Natural killer cell (primary cell): ENCODE measurements around the gene ZXDC. TPM values are rescaled to one million over a fixed set of nuclear protein-coding genes. Genes with fewer than 3 reads are reported as not detected.

Experiments used
- ATAC-seq, 3 donors: fragments of 150-1000 bp in 2 of 3; fragments of 200-7000 bp in 1 of 3; cut with Tn5 transposase; 1 replicate in 1 of 3; 2 replicates in 2 of 3; pipeline ENCODE4 v1.10.0; 2021; ENCODE audit warnings: mild to moderate bottlenecking in 2 of 3, moderate library complexity in 2 of 3
- DNase-seq, 2 donors: peaks; one replicate each; pipeline versions ENCODE4 v3.0.0 to v3.0.0-alpha.2; 2013 to 2021; ENCODE audit warnings: mixed read lengths in 1 of 2
- H3K27ac ChIP-seq: one replicate; pipeline ENCODE4 v1.5.1; 2013; ENCODE audit warnings: mild to moderate bottlenecking, low read length
- H3K27me3 ChIP-seq: one replicate; pipeline ENCODE4 v1.6.1; 2013; ENCODE audit warnings: low read length; ENCODE audit not compliant: control insufficient read depth, insufficient read depth
- H3K36me3 ChIP-seq: one replicate; pipeline ENCODE4 v1.6.1; 2013; ENCODE audit warnings: low read length; ENCODE audit not compliant: control insufficient read depth, insufficient read depth
- H3K4me1 ChIP-seq: one replicate; pipeline ENCODE4 v1.6.1; 2013; ENCODE audit warnings: low read length; ENCODE audit not compliant: control insufficient read depth, insufficient read depth
- H3K4me3 ChIP-seq: one replicate; pipeline ENCODE4 v1.5.1; 2013; ENCODE audit warnings: low read length
- H3K9me3 ChIP-seq: one replicate; pipeline ENCODE4 v1.6.1; 2013; ENCODE audit warnings: low read length; ENCODE audit not compliant: control insufficient read depth, insufficient read depth
- H3K27ac Mint-ChIP-seq, 2 donors: one replicate each; pipeline ENCODE4 v1.8.0; 2022; ENCODE audit warnings: mild to moderate bottlenecking in 2 of 2, mixed read lengths in 2 of 2, moderate library complexity in 1 of 2
- H3K27me3 Mint-ChIP-seq, 2 donors: one replicate each; pipeline ENCODE4 v1.8.0; 2022; ENCODE audit warnings: low read depth in 2 of 2, mixed read lengths in 2 of 2
- H3K36me3 Mint-ChIP-seq: one replicate; pipeline ENCODE4 v1.8.0; 2022; ENCODE audit warnings: mixed read lengths
- H3K4me1 Mint-ChIP-seq, 2 donors: one replicate each; pipeline ENCODE4 v1.8.0; 2022; ENCODE audit warnings: mixed read lengths in 2 of 2
- H3K4me3 Mint-ChIP-seq: one replicate; pipeline ENCODE4 v1.8.0; 2022; ENCODE audit warnings: mild to moderate bottlenecking, moderate library complexity, mixed read lengths
- H3K9me3 Mint-ChIP-seq, 2 donors: one replicate each; pipeline ENCODE4 v1.8.0; 2022; ENCODE audit warnings: mixed read lengths in 2 of 2
- WGBS: methylation state at CpG from one replicate; pipeline ENCODE4 v1.1.7; 2013; ENCODE audit warnings: missing lambda C conversion rate; ENCODE audit not compliant: insufficient coverage; 5-methylcytosine and 5-hydroxymethylcytosine counted together
- intact Hi-C: fragments of 100-400 bp; cut with micrococcal nuclease; formaldehyde crosslinking; loops from one replicate; pipeline ENCODE4 v1.14.2; 2022
- total RNA-seq, 4 donors: library from RNA; stranded (reverse); fragments of 120-200 nt in 1 of 4; gene quantifications; one replicate each; pipeline versions ENCODE4 v1.2.3 to v1.2.4, GENCODE V29; 2013 to 2022
- TF ChIP-seq, protein P1 (sequence below): fragments of 200-600 bp; IDR thresholded peaks from one replicate; pipeline ENCODE4 v1.8.0; 2022; ENCODE audit warnings: antibody characterized with exemption

The ZXDC gene
- total RNA-seq, 3 donors from 2014 or later (not counting 1 experiment from before 2014, with no cell fraction given), result 56.1 to 70.2 (median 68.4) TPM

DNA sequence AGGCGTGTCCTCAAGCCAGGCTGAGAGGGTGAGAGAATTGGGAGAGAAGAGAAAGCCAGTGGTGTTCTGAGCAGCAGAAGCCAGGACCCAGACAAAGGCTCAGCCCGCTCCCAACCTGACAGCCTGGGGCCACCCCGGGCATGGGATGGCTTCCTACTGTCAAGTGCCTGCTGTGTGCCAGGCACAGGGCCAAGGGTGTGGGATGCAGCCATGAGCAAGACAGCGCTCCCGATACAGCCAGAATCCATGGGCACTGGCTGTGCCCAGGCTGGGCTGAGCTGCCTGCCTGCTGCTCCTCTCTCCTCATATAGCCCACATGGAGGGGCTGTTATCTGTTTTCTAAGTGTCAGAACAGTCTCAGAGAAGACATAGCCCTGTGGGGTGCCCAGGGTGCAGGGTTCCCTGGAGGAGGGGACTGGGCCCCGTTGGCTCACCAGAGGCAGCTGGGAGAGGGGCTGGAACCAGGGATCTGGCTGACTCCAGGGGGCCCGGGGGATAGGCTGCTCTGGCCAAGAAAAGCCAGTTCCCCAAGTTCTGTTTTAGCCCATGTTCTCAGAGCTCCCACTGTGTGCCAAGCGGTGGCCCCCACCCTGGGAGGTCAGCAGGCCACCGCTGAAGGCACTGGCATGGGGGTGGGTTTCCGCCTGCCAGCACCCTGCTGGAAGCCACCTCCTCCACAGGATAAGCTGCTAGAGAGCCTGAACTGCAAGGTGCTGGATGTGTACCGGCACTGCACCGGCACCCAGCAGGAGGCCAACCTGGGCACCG lies 42.0 kb downstream of the ZXDC start:
- H3K4me1 Mint-ChIP-seq, result no peaks in the 10 kb centered on the region
- no peak overlapping the region for H3K4me3 Mint-ChIP-seq
- Histone ChIP-seq H3K27me3 (no peaks in the 10 kb centered on the region), H3K4me3 (no peak overlapping the region), H3K27ac (no peak overlapping the region), H3K9me3 (no peaks in the 10 kb centered on the region), H3K36me3 (peaks cover 18% of the 10 kb centered on the region), H3K4me1 (no peaks in the 10 kb centered on the region)
- H3K9me3 Mint-ChIP-seq, result no peaks in the 10 kb centered on the region
- no peaks in the 10 kb centered on the region for H3K27me3 Mint-ChIP-seq
- no peak overlapping the region for H3K27ac Mint-ChIP-seq
- no peak for ATAC-seq
- H3K36me3 Mint-ChIP-seq, result no peaks in the 10 kb centered on the region
- intact Hi-C loops, result no loop called here
- TF ChIP-seq, protein P1, sequence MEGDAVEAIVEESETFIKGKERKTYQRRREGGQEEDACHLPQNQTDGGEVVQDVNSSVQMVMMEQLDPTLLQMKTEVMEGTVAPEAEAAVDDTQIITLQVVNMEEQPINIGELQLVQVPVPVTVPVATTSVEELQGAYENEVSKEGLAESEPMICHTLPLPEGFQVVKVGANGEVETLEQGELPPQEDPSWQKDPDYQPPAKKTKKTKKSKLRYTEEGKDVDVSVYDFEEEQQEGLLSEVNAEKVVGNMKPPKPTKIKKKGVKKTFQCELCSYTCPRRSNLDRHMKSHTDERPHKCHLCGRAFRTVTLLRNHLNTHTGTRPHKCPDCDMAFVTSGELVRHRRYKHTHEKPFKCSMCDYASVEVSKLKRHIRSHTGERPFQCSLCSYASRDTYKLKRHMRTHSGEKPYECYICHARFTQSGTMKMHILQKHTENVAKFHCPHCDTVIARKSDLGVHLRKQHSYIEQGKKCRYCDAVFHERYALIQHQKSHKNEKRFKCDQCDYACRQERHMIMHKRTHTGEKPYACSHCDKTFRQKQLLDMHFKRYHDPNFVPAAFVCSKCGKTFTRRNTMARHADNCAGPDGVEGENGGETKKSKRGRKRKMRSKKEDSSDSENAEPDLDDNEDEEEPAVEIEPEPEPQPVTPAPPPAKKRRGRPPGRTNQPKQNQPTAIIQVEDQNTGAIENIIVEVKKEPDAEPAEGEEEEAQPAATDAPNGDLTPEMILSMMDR, result no peak
- 97% methylated on average over 13 of the region's 13 CpGs for WGBS
- no peak for DNase-seq

DNA sequence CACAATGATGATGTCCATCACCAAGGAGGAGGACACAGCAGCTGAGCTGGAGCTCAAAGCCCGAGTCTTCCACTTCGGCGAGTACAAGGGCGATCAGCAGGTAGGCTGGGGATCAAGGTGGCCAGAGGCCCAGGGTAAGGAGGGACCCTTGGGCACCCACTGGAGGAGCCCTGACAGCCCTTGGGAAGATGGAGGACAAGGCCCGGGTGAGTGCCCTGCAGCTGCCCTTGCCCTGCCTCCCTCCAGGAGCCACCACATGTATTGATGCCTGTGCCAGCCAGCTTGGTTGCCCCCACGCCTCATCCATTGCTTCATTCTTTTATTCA lies 42.6 kb downstream of the ZXDC start:
- Histone ChIP-seq H3K27me3 (no peaks in the 10 kb centered on the region), H3K4me3 (no peak overlapping the region), H3K36me3 (peaks cover 13% of the 10 kb centered on the region), H3K9me3 (no peaks in the 10 kb centered on the region), H3K27ac (no peak overlapping the region), H3K4me1 (no peaks in the 10 kb centered on the region)
- Mint-ChIP-seq H3K4me3 (no peak overlapping the region), H3K4me1 (no peaks in the 10 kb centered on the region), H3K27ac (no peak overlapping the region), H3K9me3 (no peaks in the 10 kb centered on the region), H3K36me3 (no peaks in the 10 kb centered on the region), H3K27me3 (no peaks in the 10 kb centered on the region)
- no peak for ATAC-seq
- TF ChIP-seq, protein P1, result no peak
- DNase-seq, result no peak
- intact Hi-C loops, result no loop called here
- WGBS, result 99% methylated on average over 5 of the region's 6 CpGs

DNA sequence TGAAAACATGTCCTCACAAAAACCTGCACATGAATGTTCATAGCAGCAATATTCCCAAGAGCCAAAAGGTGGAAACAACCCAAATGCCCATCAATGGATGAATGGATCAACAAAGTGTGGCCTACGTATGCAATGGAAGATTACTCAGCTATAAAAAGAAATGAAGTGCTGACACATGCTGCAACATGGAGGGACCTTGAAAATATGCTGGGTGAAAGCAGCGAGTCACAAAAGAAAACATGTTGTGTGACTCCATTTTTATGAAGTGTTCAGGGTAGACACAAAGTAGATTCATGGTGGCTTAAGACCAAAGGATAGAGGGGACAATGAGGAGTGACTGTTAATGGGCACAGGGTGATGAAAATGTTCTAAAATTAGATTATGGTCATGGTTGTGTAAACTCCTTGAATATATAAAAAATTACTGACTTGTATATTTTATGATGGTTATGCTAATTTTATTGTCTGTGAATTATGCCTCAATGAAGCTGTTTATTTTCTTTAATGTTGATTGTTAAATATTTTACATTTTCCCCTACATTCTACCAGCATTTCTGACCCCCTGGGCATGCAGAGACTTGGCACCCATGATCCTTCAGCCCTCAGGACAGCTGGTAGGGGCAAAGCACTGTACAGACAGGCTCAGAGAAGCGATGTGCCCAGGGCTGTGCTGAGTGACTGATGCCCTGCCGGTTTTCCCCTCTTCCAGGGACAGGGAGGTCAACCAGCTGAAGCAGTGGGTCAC lies 43.2 kb downstream of the ZXDC start:
- Histone ChIP-seq H3K27me3 (no peaks in the 10 kb centered on the region), H3K4me1 (no peaks in the 10 kb centered on the region), H3K27ac (no peak overlapping the region), H3K9me3 (no peaks in the 10 kb centered on the region), H3K36me3 (peaks cover 10% of the 10 kb centered on the region), H3K4me3 (no peak overlapping the region)
- ATAC-seq, result no peak
- Mint-ChIP-seq H3K27me3 (no peaks in the 10 kb centered on the region), H3K36me3 (no peaks in the 10 kb centered on the region), H3K4me1 (no peaks in the 10 kb centered on the region), H3K27ac (peak overlapping the region in 1 of 2 donors; percentile 25), H3K9me3 (no peaks in the 10 kb centered on the region), H3K4me3 (no peak overlapping the region)
- no peak for DNase-seq
- WGBS, result 93% methylated on average over 4 of the region's 4 CpGs
- TF ChIP-seq, protein P1, result no peak
- intact Hi-C loops, result no loop called here
